GM19452 (cell line): ENCODE measurements around the gene RAP1GAP2.
"Not testable (repeated sequence)": the region's sequence is repeated elsewhere in the genome, so short reads cannot be mapped to it uniquely, and the experiment has no call there.

Source experiments
- ATAC-seq: cut with Tn5 transposase; IDR thresholded peaks from one replicate; pipeline ENCODE4 v1.9.1; 2021; ENCODE audit not compliant: unreplicated experiment

Gene RAP1GAP2

DNA sequence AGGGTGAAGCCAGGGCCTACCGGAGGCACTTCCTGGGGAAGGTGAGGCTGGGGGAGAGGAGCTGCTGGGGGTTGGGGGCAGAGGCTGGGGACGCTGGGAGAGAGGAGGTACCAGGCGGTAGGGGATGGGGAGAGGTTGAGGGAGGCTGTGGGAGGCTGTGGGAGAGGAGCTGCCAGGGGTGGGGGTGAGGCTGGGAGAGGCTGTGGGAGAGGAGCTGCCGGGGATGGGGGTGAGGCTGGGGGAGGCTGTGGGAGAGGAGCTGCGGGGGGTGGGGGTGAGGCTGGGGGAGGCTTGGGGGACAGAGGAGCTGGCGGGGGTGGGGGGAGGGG, 167.8 kb downstream of the RAP1GAP2 start:
- no peak for ATAC-seq

- ATAC-seq = no peak
Measured at GRCh38 chr17:2964370-2964769, 168.1 kb downstream of the RAP1GAP2 start.

DNA sequence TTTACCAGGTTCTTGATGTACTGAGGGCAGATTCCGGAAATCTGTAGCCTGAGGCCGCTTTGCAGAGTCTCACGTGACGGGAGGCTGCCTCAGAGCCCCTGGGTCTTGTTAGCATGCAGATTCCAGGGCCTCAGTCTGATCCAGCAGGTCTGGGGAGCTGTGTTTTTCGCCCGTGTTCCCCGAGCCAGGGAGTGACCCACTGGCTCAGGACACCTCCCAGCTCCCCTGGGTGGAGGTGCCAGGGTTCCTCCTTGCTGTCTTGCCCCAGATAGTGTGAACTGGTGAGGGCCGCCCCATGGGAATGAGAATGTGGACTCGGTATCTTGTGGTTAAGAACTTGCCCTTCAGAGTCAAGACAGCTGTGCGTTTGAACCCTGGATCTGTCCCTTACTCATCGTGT, 168.6 kb downstream of the RAP1GAP2 start:
- ATAC-seq = no peak

DNA sequence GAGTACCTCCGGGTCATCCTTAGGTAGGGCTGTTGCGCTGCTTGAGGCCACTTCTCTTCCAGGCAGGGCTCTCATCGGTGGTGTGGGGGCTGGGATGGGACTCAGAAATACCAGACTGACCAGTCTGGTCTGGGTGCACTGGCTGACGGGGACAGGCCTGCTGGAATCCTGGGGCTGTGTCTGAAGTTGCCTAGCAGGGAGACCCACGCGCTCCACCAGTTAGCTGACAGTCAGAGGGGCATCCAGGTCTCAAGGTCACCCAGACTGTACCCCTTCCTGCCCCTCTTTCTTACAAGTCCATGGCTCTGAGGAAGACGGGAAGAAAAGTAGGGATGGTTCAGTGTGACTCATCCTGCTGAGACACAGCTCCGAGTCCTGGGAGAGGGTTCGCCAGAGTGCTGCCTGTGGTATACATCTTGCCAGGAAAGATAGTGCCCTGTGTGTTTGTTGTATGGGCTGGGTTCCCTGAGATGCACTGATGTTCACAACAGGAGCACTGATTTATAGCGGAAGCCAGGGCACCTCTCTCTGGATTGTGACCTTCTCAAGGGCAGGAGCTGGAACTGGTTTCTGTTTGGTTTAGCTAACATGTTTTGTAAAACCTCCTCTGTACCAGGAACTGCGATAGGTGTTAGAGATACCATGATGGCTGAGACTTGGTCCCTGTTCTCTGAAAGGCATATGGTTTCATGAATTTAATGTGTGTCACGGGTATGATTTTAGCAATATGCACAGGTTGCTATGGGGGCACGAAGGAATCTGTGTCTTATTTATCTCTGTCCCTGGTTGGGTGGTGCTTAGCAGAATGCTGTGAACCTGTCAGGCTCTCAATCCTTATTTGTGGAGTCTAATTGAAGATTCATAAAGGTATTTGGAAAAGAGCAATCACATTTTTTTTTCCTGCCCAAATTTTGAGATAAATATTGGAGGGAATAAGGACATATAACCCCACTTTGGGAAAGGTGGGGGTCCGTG, 169.7 kb downstream of the RAP1GAP2 start:
- ATAC-seq = no peak

DNA sequence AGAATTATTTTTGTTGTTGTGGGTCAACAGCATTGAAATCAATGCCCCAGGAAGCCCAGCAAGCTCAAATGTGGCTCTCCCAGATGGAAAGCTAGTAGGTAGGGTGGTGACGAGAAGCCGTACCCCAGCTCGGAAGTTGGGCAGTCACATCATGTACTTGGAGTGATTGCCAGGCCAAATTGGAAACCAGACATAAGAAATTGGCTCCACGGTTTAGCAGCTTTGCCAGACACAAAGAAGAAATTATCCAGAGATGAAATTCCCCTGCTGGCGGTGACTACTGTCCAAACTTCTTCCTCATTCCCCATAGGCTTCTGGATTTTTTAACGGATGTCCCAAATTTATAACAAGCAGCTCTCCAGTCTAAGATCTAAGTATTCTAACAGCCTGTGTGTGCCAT, 171.3 kb downstream of the RAP1GAP2 start:
- ATAC-seq = no peak

DNA sequence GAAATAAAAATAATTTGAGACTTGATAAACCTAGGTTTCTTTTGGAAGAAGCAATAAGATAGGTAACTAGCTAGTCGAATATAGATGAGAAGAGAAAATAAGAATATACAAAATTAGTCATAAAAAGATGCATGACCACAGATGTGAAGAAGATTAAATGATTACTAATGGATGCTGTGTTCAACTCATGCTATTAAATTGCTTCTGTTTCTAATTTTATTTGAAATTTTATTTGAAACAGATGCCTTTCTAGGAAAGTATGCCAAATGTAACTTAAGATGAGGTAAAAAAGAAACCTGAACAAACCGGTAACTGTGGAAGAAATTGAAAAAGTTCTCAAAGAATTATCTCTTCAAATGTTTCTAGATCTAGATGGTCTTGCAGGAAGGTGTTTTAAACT, 175.6 kb downstream of the RAP1GAP2 start:
- ATAC-seq = no peak

- no peak for ATAC-seq
Measured at GRCh38 chr17:2972749-2973148, 176.5 kb downstream of the RAP1GAP2 start.

DNA sequence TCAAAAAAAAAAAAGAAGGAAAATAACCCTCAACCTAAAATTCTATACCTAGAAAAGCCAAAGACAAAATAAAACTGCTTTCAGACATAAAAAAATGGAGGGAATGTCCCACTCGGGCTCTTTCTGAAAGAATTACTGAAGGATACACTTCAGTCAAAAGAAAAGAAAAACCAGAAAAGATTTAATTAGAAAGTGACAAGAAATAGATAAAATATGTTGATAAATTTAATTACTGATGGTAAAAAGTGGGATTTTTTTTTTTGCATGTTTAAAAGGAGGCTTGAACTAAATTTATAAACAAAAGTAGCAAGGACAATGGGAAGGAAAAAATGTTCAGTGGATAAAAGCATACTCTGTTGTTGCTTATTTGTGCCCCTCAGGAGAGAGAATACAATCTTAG, 178.1 kb downstream of the RAP1GAP2 start:
- no peak for ATAC-seq

DNA sequence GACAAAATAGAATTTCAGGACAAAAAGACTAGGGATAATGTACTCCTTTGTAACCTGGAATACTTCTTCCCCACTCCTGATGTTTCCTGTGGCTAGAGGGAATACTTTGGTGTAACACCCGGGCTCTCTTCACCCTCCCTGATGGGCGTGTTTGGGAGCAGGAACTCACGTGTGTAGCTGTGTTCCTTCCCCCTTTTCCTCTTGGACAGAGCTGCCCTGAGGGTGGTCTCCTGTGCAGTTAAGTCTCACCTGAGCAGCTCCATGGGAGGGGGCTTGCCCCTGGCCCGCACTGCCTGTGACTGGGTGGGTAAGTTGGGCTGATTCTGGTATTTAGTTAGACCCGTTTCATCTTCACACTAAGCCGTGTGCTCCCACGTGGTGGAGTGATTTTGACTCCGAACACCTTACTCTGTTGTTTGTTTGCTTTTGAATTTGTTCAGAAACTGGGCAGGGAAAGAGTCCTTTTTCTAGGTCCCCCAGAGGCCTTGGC, 179.3 kb downstream of the RAP1GAP2 start:
- ATAC-seq = no peak

GRCh38 chr17:2977157-2977556, 180.9 kb downstream of the RAP1GAP2 start:
- ATAC-seq = no peak

- no peak for ATAC-seq
Measured at GRCh38 chr17:2978116-2978515, 181.9 kb downstream of the RAP1GAP2 start.

DNA sequence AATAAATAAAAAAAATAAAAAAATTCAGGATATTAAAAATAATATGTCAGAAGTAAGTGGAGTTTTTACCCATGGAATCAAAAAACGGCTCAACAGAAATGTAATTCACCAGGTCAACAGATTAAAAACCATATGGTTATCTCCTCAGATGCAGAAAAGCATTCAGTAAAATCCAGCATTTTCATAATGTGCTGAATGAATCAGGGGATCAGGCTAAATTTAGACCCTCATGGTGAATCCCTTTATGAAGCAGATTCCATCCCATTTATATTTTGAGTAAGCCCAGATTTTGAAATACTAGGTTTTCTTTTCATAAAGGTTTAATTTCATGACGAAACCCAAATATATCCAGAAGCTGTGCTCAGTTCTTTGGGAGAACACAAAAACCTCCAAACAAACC, 182.8 kb downstream of the RAP1GAP2 start:
- ATAC-seq = no peak

DNA sequence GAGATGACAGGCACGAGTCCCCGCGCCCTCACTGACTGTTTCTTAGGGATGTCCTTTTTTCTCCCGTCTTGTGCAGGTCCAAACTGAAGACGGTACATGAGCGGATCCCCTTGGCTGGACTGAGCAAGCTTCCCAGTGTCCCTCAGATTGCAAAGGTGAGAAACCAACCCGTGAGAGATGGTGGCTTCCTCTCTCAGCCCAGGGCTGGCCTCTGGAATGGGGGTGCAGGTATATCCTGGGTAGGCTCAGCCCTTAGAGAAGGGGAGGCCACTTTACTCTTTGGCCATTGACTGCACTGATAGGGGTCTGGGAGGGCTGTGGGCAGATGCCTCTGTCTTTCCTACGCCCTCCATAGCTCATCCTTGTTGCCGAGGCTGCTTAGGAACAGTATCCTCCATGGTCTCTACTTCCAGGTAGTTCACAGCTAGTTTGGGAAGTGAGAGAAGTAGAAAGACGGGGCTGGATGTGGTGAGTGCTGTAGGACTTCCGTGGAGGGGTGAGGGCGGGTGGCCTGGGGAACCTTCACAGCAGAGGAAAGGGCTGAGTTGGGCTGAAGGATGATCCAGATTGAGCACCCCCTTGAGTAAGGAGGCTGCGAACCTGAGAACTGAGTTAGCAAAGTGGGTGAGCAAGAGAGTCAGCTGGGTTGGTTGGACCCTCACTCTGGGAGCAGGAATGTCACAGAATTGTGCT, 184.1 kb downstream of the RAP1GAP2 start:
- ATAC-seq = no peak

GRCh38 chr17:2980904-2981246, 184.6 kb downstream of the RAP1GAP2 start:
- ATAC-seq = no peak

DNA sequence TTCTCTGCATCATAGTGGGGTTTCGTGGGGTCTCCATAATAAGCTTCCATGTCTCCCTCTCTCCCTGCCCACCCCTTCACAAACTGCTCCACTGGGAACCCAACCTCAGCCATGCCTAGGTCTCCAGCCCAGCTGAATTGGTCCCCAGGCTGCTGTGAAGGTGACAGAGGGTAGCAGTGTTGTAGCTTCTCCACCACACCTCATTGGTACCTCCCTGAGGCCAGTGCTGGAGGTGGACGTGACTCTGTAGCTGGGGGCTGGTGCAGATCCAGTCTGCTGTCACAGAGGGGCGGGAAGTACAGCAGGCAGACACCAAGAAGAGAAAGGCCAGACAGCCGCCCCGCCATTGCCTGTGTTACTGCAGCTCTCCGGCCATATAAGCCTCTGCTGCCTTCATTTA, 185.1 kb downstream of the RAP1GAP2 start:
- ATAC-seq = no peak

DNA sequence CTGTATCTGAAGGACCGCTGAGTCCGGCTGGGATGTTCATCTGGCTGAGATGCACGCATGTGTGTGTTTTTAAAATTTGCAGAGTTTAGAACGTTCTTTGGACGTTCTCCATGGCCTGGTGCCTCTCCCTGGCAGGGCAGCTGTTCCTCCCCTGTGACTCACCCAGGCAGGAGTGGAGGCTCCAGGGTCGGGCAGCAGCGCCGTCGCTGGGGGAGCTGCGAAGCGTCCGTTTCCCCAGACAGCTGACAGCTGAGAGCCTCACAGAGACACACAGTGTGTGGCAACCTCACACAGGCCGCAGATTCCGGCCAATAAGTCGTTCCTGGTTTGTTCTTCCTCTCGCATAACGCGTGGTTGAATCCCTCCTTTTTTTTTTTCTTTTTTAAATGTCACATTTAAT, 186.6 kb downstream of the RAP1GAP2 start:
- no peak for ATAC-seq

DNA sequence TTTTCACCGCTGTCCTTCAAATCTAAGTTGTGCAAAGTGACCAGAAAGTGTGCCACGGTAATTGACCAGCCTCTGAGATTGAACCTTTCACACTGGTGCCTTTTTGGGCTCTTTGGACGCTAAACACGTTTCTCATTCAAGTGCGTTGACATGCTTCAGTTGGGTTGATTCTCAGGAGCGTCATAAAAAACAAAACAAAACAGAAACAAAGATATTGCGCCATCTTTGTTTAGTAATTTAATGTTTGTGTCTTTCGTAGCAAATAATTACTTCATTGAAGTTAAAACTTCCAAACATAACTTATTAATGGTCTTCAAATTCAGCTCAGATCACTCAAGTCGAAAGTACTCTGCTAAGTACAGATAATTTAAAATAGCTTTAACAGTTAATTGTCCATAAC, 187.0 kb downstream of the RAP1GAP2 start:
- no peak for ATAC-seq

DNA sequence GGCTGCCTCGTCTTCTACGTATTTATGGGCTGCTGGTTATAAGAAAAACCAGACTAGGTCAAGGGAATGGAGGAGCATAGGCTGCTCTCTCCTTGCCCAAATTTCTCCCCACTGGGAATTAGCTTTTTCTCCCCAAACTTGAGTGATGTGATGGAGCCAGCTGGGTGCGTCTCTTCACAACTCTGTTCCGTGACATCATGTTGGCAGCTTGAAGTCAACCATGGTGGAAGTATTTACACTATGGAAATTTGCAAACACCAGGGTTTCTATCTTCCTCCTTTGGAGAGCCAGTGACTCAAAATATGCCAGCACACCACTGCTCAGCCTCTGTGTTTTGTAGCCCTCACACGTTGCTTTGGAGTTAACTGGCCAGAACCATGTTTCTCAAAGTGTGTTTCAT, 189.1 kb downstream of the RAP1GAP2 start:
- no peak for ATAC-seq

- ATAC-seq = no peak
Measured at GRCh38 chr17:2986925-2987324, 190.7 kb downstream of the RAP1GAP2 start.

- ATAC-seq = not testable (repeated sequence)
Measured at GRCh38 chr17:2989396-2989795, 193.2 kb downstream of the RAP1GAP2 start.

- ATAC-seq = no peak
Measured at GRCh38 chr17:2989855-2990254, 193.6 kb downstream of the RAP1GAP2 start.

DNA sequence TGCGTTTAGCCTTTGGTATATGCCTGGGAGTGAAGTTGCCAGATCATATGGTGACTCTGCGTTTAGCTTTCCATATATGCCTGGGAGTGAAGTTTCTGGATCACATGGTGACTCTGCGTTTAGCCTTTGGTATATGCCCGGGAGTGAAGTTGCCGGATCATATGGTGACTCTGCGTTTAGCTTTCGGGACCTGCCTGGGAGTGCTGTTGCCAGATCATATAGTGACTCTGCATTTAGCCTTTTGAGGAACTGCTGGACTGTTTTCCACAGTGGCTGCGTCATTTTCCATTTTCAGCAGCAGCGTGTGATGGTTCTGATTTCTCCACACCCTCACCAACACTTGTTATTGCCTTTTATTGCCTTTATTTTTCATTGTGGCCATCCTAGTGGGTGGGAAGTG, 194.2 kb downstream of the RAP1GAP2 start:
- no peak for ATAC-seq
